Epithelial cell of esophagus (primary cell): Measurements from ENCODE around the gene ROR2.

Experiments used
- DNase-seq: peaks from one replicate; pipeline ENCODE4 v3.0.0; 2010; ENCODE audit warnings: low read depth
- H3K4me3 ChIP-seq: 2 replicates; pipeline ENCODE4 v1.5.1; 2011; ENCODE audit warnings: mild to moderate bottlenecking, low read length, control low read depth
- CTCF ChIP-seq: IDR thresholded peaks from 2 replicates; pipeline ENCODE4 v1.5.1; 2011; ENCODE audit warnings: low read depth, mild to moderate bottlenecking, low read length, control low read depth, inconsistent platforms; ENCODE audit not compliant: insufficient read depth; ENCODE audit errors: missing control alignments

The ROR2 gene

GRCh38 chr9:91740701-91741100 lies 209.3 kb downstream of the ROR2 start:
- TF ChIP-seq CTCF, result peak; percentile 34
- peak; percentile 34 for DNase-seq
- no peak overlapping the region for H3K4me3 ChIP-seq

- H3K4me3 ChIP-seq, result no peak overlapping the region
- no peak for TF ChIP-seq CTCF
- no peak for DNase-seq
Observed at GRCh38 chr9:91736898-91737601, 213.0 kb downstream of the ROR2 start.

- no peak for TF ChIP-seq CTCF
- DNase-seq, result no peak
- H3K4me3 ChIP-seq, result no peak overlapping the region
Observed at GRCh38 chr9:91736311-91736710, 213.7 kb downstream of the ROR2 start.

- no peak overlapping the region for H3K4me3 ChIP-seq
- no peak for TF ChIP-seq CTCF
- DNase-seq, result no peak
Observed at GRCh38 chr9:91735049-91735448, 215.0 kb downstream of the ROR2 start.

- TF ChIP-seq CTCF, result peak; percentile 96
- peak; percentile 50 for DNase-seq
- no peak overlapping the region for H3K4me3 ChIP-seq
Observed at GRCh38 chr9:91734371-91734981, 215.6 kb downstream of the ROR2 start.

GRCh38 chr9:91733006-91733624 lies 216.9 kb downstream of the ROR2 start:
- no peak for TF ChIP-seq CTCF
- no peak for DNase-seq
- no peak overlapping the region for H3K4me3 ChIP-seq
